Cardiac muscle cell (in vitro differentiated cells and primary cell): ENCODE data around the gene HS3ST4. TPM values are rescaled to one million over a fixed set of nuclear protein-coding genes. Genes with fewer than 3 reads are reported as not detected.
A peak's percentile ranks its signal among the peaks of the same experiment; 100 is the strongest.

Source experiments
- DNase-seq, 2 donors: peaks; one replicate each; pipeline versions ENCODE4 v3.0.0 to v3.0.0-alpha.2; 2010 to 2017; ENCODE audit warnings: low read depth in 1 of 2, low spot score in 1 of 2
- H3K27ac ChIP-seq: fragments of 200-600 bp; sonication (generic); 2 replicates; pipeline ENCODE4 v1.5.1; 2016
- H3K27me3 ChIP-seq: fragments of 200-600 bp; sonication (generic); 2 replicates; pipeline ENCODE4 v1.6.0; 2016; ENCODE audit warnings: control low read depth
- H3K36me3 ChIP-seq: fragments of 200-600 bp; sonication (generic); 2 replicates; pipeline ENCODE4 v1.5.1; 2016; ENCODE audit warnings: control low read depth
- H3K4me1 ChIP-seq: fragments of 200-600 bp; sonication (generic); 2 replicates; pipeline ENCODE4 v1.8.1; 2017; ENCODE audit warnings: low read depth, mild to moderate bottlenecking, mixed run types
- H3K4me3 ChIP-seq: fragments of 200-600 bp; sonication (generic); 2 replicates; pipeline ENCODE4 v1.5.1; 2016; ENCODE audit warnings: mild to moderate bottlenecking
- H3K9me3 ChIP-seq: fragments of 200-600 bp; sonication (generic); 2 replicates; pipeline ENCODE4 v1.5.1; 2017; ENCODE audit warnings: low read depth, mild to moderate bottlenecking, control low read depth
- polyA plus RNA-seq: library from polyadenylated mRNA; unstranded; fragments of >200 nt; fragmentation: Nextera tagmentation; extraction: Ambion mirVana; gene quantifications from 2 replicates; pipeline ENCODE4 v1.2.1, GENCODE V29; 2016
- total RNA-seq: library from RNA; depleted of rRNA; stranded (reverse); fragments of >200 nt; gene quantifications from 2 replicates; pipeline ENCODE4 v1.2.3, GENCODE V29; 2016
- TF ChIP-seq, protein P1 (sequence below): IDR thresholded peaks from 2 replicates; pipeline ENCODE4 v1.5.1; 2012; ENCODE audit warnings: low read depth, mild to moderate bottlenecking, low read length

The HS3ST4 gene
- total and polyA plus RNA-seq, 2 experiments from 2014 or later = 0.13 to 0.27 TPM

DNA sequence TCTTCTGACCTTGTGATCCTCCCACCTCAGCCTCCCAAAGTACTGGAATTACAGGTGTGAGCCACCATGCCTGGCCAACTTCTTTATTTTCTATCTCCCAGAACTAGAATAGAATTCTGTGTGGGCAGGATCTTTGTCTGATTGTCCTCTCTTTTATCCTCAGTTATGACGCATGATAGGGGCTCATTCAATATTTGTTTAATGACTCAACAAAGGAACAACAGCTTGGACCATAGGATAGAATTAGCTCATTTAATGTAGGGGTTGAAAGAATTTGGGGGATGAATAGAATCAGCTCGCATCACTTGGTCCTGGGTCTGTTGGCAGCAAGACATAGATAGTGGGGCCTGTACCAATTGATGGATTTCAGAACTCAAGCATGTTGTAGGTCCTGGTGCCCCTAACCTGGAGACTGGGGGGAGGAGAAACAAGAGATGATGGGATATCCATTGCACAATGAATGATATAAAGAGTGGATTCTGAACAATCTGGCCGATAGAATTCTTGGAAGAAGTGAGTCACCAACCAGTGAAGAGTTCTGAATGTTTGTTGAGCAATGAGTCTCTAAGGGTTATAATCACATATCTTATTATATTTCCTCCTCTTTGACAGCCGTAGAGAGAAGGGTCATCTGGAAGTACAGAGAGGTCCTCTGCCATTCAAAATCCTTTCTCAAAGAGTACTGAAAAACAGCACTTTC is 250.2 kb downstream of the HS3ST4 start:
- DNase-seq = peak in 1 of 2 donors; percentile 1
- H3K4me3 ChIP-seq = no peak overlapping the region
- H3K4me1 ChIP-seq = no peaks in the 10 kb centered on the region
- no peaks in the 10 kb centered on the region for H3K9me3 ChIP-seq
- TF ChIP-seq, protein P1, sequence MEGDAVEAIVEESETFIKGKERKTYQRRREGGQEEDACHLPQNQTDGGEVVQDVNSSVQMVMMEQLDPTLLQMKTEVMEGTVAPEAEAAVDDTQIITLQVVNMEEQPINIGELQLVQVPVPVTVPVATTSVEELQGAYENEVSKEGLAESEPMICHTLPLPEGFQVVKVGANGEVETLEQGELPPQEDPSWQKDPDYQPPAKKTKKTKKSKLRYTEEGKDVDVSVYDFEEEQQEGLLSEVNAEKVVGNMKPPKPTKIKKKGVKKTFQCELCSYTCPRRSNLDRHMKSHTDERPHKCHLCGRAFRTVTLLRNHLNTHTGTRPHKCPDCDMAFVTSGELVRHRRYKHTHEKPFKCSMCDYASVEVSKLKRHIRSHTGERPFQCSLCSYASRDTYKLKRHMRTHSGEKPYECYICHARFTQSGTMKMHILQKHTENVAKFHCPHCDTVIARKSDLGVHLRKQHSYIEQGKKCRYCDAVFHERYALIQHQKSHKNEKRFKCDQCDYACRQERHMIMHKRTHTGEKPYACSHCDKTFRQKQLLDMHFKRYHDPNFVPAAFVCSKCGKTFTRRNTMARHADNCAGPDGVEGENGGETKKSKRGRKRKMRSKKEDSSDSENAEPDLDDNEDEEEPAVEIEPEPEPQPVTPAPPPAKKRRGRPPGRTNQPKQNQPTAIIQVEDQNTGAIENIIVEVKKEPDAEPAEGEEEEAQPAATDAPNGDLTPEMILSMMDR = no peak
- H3K27ac ChIP-seq = no peak overlapping the region
- no peaks in the 10 kb centered on the region for H3K27me3 ChIP-seq
- H3K36me3 ChIP-seq = no peaks in the 10 kb centered on the region

DNA sequence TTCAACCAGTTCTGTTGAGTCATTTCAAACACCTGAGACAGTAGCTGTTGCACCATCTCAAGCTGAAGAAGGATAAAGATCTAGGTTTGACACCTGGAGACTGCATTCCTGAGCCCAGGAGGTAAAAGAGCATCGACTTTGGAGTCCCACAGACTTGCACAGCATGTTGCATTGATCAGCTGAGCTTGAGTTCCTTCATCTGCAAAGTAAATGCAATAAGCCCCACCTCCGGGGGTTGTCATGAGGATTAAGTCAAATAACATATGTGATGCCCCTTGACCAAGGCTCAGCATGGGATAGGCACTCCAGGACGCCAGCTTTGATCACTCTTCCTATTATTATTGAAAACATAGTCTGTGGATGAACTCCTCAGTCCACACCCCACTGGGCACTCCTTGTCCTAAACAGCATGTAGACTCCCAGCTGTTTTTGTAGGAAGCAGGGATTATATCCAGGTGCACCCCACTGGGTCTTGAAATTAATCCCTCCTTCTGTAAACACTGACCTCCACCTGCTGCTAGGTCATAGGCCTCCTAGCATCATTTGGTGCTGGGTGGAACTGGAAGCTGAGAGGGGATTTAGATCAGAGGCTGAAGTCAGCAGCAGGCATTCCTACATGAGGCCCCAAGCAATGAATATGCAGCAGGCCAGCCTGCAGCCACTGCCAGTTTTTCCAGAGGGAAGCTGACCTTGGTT is 259.0 kb downstream of the HS3ST4 start:
- no peaks in the 10 kb centered on the region for H3K4me1 ChIP-seq
- H3K9me3 ChIP-seq = no peaks in the 10 kb centered on the region
- H3K4me3 ChIP-seq = no peak overlapping the region
- TF ChIP-seq, protein P1 = no peak
- peaks cover 4% of the 10 kb centered on the region for H3K27me3 ChIP-seq
- no peaks in the 10 kb centered on the region for H3K36me3 ChIP-seq
- DNase-seq = no peak
- H3K27ac ChIP-seq = no peak overlapping the region

DNA sequence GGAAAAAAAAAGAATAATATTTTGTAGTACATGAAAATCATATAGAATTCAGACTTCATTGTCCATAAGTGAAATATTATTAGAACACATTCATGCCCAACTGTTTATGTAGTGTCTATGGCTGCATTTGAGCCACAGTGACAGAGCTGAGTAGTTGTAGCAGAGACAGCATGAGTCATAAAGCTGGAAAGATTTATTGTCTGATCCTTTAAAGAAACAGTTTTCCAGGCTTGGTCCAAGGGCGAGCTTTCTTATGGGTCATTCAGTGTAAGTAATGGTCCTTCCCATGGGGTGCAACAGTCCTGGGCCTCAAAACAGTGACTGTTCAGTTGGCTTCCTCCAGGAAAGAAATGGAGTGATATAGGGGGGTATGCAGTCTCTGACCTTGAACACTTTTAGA is 260.2 kb downstream of the HS3ST4 start:
- Histone ChIP-seq H3K4me1 (no peaks in the 10 kb centered on the region), H3K27ac (no peak overlapping the region), H3K4me3 (no peak overlapping the region), H3K27me3 (peaks cover 4% of the 10 kb centered on the region), H3K36me3 (no peaks in the 10 kb centered on the region), H3K9me3 (no peaks in the 10 kb centered on the region)
- no peak for DNase-seq
- TF ChIP-seq, protein P1 = no peak

DNA sequence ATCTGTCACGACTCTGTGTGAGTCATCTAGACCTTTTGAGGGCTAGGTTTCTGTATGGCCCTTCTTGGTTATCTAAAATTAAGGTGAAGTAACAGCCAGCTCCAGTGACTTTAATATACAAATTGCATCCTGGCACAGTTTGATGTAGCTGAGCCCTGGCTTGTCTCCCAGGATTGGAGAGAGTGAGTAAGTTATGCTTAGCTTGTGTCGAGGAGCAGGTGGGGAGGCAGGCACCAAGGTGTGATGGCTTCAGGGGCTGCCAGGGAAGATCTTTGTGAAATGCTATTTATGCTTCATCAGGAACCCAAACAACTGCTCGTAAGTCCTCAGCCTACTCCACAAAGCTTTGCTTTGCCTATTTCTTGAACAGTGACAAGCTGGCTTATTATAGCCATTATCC is 261.2 kb downstream of the HS3ST4 start:
- no peak for DNase-seq
- Histone ChIP-seq H3K9me3 (no peaks in the 10 kb centered on the region), H3K4me1 (no peaks in the 10 kb centered on the region), H3K27me3 (peaks cover 4% of the 10 kb centered on the region), H3K36me3 (no peaks in the 10 kb centered on the region), H3K4me3 (no peak overlapping the region), H3K27ac (no peak overlapping the region)
- TF ChIP-seq, protein P1 = no peak

DNA sequence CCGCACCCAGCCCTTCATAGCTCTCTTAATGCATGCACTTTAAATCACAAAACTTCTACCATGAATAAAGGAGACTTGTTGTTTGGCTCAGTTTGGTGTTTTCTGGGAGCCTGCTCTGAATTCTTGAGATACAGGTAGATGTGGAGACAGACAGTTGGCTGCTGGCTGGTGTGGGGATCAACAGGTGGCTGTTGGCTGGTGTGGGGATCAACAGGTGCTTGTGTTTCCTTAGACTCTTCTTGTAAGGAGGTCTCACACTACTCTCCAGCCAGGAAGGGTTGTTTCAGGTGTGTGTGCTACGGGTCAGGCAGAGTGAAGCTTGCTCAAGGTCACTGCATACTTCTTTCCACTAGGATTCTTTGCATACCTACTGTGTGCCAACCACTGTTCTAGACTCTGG is 265.9 kb downstream of the HS3ST4 start:
- no peaks in the 10 kb centered on the region for H3K36me3 ChIP-seq
- no peak overlapping the region for H3K4me3 ChIP-seq
- no peaks in the 10 kb centered on the region for H3K27me3 ChIP-seq
- DNase-seq = no peak
- no peaks in the 10 kb centered on the region for H3K4me1 ChIP-seq
- H3K9me3 ChIP-seq = no peaks in the 10 kb centered on the region
- H3K27ac ChIP-seq = no peak overlapping the region
- TF ChIP-seq, protein P1 = no peak
